H1 (cell line): ENCODE results near the gene PSME2. TPM values are rescaled to one million over a fixed set of nuclear protein-coding genes. Genes with fewer than 3 reads are reported as not detected.

ENCODE experiments used
- ATF2 ChIP-seq: IDR thresholded peaks from 2 replicates; pipeline ENCODE4 v1.6.1; 2012; ENCODE audit warnings: low read length, inconsistent platforms
- BACH1 ChIP-seq: IDR thresholded peaks from 2 replicates; pipeline ENCODE4 v1.6.1; 2012; ENCODE audit warnings: low read length, improper control_type of control experiment
- CBX5 ChIP-seq: fragments of 300-800, 300-1000 bp; sonication (generic); IDR thresholded peaks from 2 replicates; pipeline ENCODE4 v1.7.1; 2016; ENCODE audit warnings: antibody characterized with exemption, low read length, low read depth
- CHD1 ChIP-seq: IDR thresholded peaks from 2 replicates; pipeline ENCODE4 v1.6.1; 2012; ENCODE audit warnings: low read depth, low read length, improper control_type of control experiment
- E2F6 ChIP-seq: IDR thresholded peaks from 2 replicates; pipeline ENCODE4 v1.6.1; 2012; ENCODE audit warnings: inconsistent platforms
- EP300 ChIP-seq, 2 experiments: IDR thresholded peaks; 1 replicate in 1 of 2; 2 replicates in 1 of 2; pipeline ENCODE4 v1.6.1; 2011 to 2012; ENCODE audit warnings: low read depth in 2 of 2, low read length in 2 of 2, mild to moderate bottlenecking in 2 of 2, borderline replicate concordance in 1 of 2, inconsistent platforms in 1 of 2, moderate library complexity in 1 of 2
- FOSL1 ChIP-seq: IDR thresholded peaks from 2 replicates; pipeline ENCODE4 v1.6.1; 2011; ENCODE audit warnings: mild to moderate bottlenecking, low read depth, low read length, moderate library complexity; ENCODE audit not compliant: insufficient read depth
- HDAC2 ChIP-seq, 2 experiments: fragments of 300-600 bp in 1 of 2; sonication (generic) in 1 of 2; IDR thresholded peaks; 2 replicates each; pipeline ENCODE4 v1.6.1; 2011 to 2012; ENCODE audit warnings: low read depth in 2 of 2, low read length in 2 of 2, mild to moderate bottlenecking in 2 of 2, moderate library complexity in 2 of 2, borderline replicate concordance in 1 of 2, inconsistent platforms in 1 of 2
- HDAC6 ChIP-seq: IDR thresholded peaks from one replicate; pipeline ENCODE4 v1.7.1; 2012; ENCODE audit warnings: low read depth, mild to moderate bottlenecking, inconsistent platforms, low read length, moderate library complexity
- JUN ChIP-seq: IDR thresholded peaks from 2 replicates; pipeline ENCODE4 v1.6.1; 2011; ENCODE audit warnings: low read depth, mild to moderate bottlenecking, improper control_type of control experiment, low read length
- KDM5A ChIP-seq: fragments of 200-600 bp; IDR thresholded peaks from 2 replicates; pipeline ENCODE4 v1.7.1; 2012; ENCODE audit warnings: mild to moderate bottlenecking, low read length, inconsistent platforms, mixed read lengths
- MAFK ChIP-seq: IDR thresholded peaks from 2 replicates; pipeline ENCODE4 v1.6.1; 2012; ENCODE audit warnings: low read depth, mild to moderate bottlenecking, improper control_type of control experiment, low read length
- MAX ChIP-seq: IDR thresholded peaks from 2 replicates; pipeline ENCODE4 v1.6.1; 2012; ENCODE audit warnings: inconsistent platforms
- POLR2A ChIP-seq, 2 experiments: IDR thresholded peaks; 1 replicate in 1 of 2; 2 replicates in 1 of 2; pipeline ENCODE4 v1.6.1; 2011; ENCODE audit warnings: low read depth in 2 of 2, low read length in 2 of 2, mild to moderate bottlenecking in 2 of 2; ENCODE audit errors: control extremely low read depth in 1 of 2
- RAD21 ChIP-seq, 2 experiments: IDR thresholded peaks in 1 of 2; conservative IDR thresholded peaks in 1 of 2; 2 replicates each; pipeline ENCODE4 v1.6.1; 2011; ENCODE audit warnings: low read depth in 2 of 2, low read length in 2 of 2, improper control_type of control experiment in 1 of 2, inconsistent platforms in 1 of 2, mild to moderate bottlenecking in 1 of 2, moderate library complexity in 1 of 2
- RBBP5 ChIP-seq: IDR thresholded peaks from 2 replicates; pipeline ENCODE4 v1.7.1; 2012; ENCODE audit warnings: low read depth, mild to moderate bottlenecking, inconsistent platforms, low read length, moderate library complexity, borderline replicate concordance
- SIN3A ChIP-seq, 2 experiments: IDR thresholded peaks in 1 of 2; conservative IDR thresholded peaks in 1 of 2; 2 replicates each; pipeline ENCODE4 v1.6.1; 2011 to 2012; ENCODE audit warnings: low read length in 2 of 2, improper control_type of control experiment in 1 of 2, low read depth in 1 of 2, mild to moderate bottlenecking in 1 of 2
- SIRT6 ChIP-seq: IDR thresholded peaks from one replicate; pipeline ENCODE4 v1.7.1; 2012; ENCODE audit warnings: low read length, inconsistent platforms
- SP1 ChIP-seq: IDR thresholded peaks from 2 replicates; pipeline ENCODE4 v1.6.1; 2011; ENCODE audit warnings: low read depth, low read length
- SP2 ChIP-seq: IDR thresholded peaks from 2 replicates; pipeline ENCODE4 v1.6.1; 2012; ENCODE audit warnings: mild to moderate bottlenecking, low read length, inconsistent platforms
- TBP ChIP-seq: IDR thresholded peaks from 2 replicates; pipeline ENCODE4 v1.6.1; 2011; ENCODE audit warnings: low read depth, low read length, improper control_type of control experiment
- polyA plus RNA-seq, 7 experiments: library from polyadenylated mRNA; depleted of rRNA in 3 of 7; stranded (reverse) in 5 of 7; unstranded in 2 of 7; fragments of >200 nt in 5 of 7; fragments of 200-250 nt in 2 of 7; gene quantifications; 1 replicate in 5 of 7; 2 replicates in 1 of 7; 4 replicates in 1 of 7; pipeline versions ENCODE4 v1.2.1 to v1.2.3, GENCODE V29; 2011 to 2013; ENCODE audit warnings: missing spikeins in 2 of 7, mixed read lengths in 2 of 7
- total RNA-seq: library from RNA; stranded (reverse); fragmentation: NEBNext Ultra II Directional; extraction: Animal tissue kit (Norgen Biotek cat#: 25700); gene quantifications from 2 replicates; pipeline ENCODE4 v1.2.1, GENCODE V29; 2021

Gene PSME2
- total and polyA plus RNA-seq, 2 of the 8 experiments (the other 6 are each of a cell fraction or from before 2014, with no cell fraction given): 71.8 to 111 TPM

- TF ChIP-seq KDM5A (no peak), RAD21 (IDR thresholded peaks at IDR 0.05 in 1 of 2, conservative IDR thresholded peaks at IDR 0.05 in 1 of 2; ENCODE audit: low read depth in 2 of 2, low read length in 2 of 2) (0 out of 4 replicates have a peak, but pooled peaks of 1 of the 2 experiments have one; percentile 6), E2F6 (peak; percentile 73), FOSL1 (no peak), CHD1 (no peak), SP1 (peak; percentile 79), SIRT6 (no peak), HDAC2 (IDR thresholded peaks at IDR 0.05; ENCODE audit: borderline replicate concordance in 1 of 2, low read depth in 2 of 2, low read length in 2 of 2) (peak; percentile 13 to 46; a peak in 1 of 4 replicates), TBP (no peak), ATF2 (no peak), MAFK (no peak), SP2 (no peak), EP300 (IDR thresholded peaks at IDR 0.05; ENCODE audit: borderline replicate concordance in 1 of 2, low read depth in 2 of 2, low read length in 2 of 2) (peak in 1 of 2 experiments; percentile 69; a peak in 1 of 3 replicates), CBX5 (no peak), MAX (no peak; the same call in 1 of the 2 replicates), JUN (no peak), BACH1 (no peak), POLR2A (IDR thresholded peaks at IDR 0.05; ENCODE audit: control extremely low read depth in 1 of 2, low read depth in 2 of 2, low read length in 2 of 2) (peak in 1 of 2 experiments; percentile 44; a peak in 1 of 3 replicates), RBBP5 (no peak), HDAC6 (no peak), SIN3A (conservative IDR thresholded peaks at IDR 0.05 in 1 of 2, IDR thresholded peaks at IDR 0.05 in 1 of 2; ENCODE audit: low read depth in 1 of 2, low read length in 2 of 2) (peak in 1 of 2 experiments; percentile 87; a peak in 2 of 4 replicates)
These were observed 25.2 kb upstream of the PSME2 start, which contains the start of gene REC8 (continued) for GRCh38 chr14:24171422-24172260.
